Esophagus muscularis mucosa (tissue), 3 donors: ENCODE measurements around the gene GRID1.

Source experiments
- EP300 ChIP-seq: sonication (generic); formaldehyde crosslinking; IDR thresholded peaks from one replicate; pipeline ENCODE4 v1.6.1; 2017; ENCODE audit warnings: antibody characterized with exemption
- TF ChIP-seq, protein P1 (sequence below), 3 experiments: fragments of 200-600 bp in 2 of 3; fragments of 450-650 bp in 1 of 3; sonication (generic) in 2 of 3; IDR thresholded peaks; one replicate each; pipeline ENCODE4 v1.5.1; 2017 to 2019; ENCODE audit warnings: antibody characterized with exemption in 3 of 3, mild to moderate bottlenecking in 2 of 3, moderate library complexity in 1 of 3

DNA sequence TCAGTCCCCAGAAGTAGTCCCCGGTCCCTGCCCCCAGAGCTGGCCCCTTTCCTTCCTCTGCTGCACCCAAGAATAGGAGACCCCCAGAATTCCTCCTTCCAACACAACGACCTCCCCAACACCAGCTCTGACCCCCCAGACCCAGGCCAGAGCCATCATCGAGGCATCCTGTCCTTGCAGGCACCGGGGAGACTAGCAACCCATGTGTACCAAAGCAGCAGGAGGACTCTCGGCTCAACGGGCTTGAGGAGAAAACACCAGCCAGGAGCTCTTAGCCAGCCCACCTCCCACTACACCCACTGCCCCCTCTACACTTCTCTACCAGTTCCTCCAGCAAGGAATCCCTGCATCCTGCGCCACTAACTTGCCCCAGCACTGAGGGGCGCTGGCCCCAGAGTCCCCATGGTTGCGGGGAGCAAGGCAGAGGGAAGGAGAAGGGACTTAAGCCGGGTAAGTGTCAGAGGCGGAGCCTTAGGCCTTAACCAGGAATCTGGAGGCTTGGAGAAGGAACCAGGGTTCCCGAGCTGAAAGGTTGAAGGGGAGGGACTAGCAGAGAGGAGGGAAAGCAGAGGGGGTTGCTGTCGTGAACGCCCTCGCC is 3.9 kb downstream of the GRID1 start:
- TF ChIP-seq, protein P1, sequence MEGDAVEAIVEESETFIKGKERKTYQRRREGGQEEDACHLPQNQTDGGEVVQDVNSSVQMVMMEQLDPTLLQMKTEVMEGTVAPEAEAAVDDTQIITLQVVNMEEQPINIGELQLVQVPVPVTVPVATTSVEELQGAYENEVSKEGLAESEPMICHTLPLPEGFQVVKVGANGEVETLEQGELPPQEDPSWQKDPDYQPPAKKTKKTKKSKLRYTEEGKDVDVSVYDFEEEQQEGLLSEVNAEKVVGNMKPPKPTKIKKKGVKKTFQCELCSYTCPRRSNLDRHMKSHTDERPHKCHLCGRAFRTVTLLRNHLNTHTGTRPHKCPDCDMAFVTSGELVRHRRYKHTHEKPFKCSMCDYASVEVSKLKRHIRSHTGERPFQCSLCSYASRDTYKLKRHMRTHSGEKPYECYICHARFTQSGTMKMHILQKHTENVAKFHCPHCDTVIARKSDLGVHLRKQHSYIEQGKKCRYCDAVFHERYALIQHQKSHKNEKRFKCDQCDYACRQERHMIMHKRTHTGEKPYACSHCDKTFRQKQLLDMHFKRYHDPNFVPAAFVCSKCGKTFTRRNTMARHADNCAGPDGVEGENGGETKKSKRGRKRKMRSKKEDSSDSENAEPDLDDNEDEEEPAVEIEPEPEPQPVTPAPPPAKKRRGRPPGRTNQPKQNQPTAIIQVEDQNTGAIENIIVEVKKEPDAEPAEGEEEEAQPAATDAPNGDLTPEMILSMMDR (IDR thresholded peaks at IDR 0.05), result no peak
- TF ChIP-seq EP300, result no peak
